SHP77 treated with DMSO at 0.1 percent for 48 hours (cell line): ENCODE results near the gene MOB2.

ENCODE experiments used
- DNase-seq: peaks from one replicate; lab custom pipeline; 2025; lab: John Stamatoyannopoulos, UW

Gene MOB2

GRCh38 chr11:1457326-1457680 lies 29.3 kb downstream of the MOB2 start:
- DNase-seq: no peak

DNA sequence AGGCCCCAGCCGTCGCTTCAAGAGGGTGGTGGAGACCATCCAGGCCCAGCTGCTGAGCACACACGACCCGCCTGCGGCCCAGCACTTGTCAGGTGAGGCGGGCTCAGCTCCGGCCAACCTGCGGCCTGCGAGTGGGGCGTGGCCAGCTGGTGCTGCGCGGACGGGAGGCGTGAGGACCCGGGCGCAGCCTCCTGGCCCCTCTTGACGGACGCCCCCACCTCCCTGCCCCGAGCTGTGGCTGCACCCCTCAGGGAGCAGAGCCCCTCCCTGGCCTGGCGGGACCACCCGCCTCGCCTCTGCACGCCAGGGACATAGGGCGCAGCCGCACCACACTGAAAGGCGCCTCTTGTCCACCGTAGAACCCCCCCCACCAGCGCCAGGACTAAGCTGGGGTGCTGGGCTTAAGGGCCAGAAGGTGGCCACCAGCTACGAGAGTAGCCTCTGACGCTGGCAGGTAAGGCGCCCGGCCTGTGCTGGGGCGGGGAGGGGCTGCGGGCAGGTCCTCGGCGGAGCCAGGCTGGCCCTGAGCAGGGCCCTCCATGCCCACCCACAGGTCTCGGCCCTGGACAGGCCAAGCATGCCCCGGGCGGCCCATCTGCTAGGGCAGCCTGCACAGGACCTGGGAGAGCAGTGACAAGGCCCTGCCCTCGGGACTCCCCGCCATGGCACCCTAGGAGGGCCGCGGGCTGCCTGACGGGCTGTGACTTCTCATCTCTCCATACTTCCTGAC lies 29.8 kb downstream of the MOB2 start:
- DNase-seq: no peak

DNA sequence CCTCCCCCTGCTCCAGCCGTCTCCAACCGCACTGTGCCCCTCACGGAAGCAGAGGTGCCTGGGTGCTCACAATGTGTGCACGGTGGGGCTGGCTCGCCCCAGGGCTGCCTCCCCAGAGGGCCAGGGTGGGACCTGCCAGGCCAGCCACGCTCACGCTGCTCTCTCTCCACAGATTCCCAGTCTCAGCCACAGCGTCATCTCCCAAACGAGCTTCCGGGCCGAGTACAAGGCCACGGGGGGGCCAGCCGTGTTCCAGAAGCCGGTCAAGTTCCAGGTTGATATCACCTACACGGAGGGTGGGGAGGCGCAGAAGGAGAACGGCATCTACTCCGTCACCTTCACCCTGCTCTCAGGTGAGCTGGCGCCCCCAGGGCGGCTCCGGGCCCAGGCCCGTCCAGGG lies 30.4 kb downstream of the MOB2 start:
- no peak for DNase-seq

GRCh38 chr11:1455763-1456060 lies 30.9 kb downstream of the MOB2 start:
- no peak for DNase-seq

DNA sequence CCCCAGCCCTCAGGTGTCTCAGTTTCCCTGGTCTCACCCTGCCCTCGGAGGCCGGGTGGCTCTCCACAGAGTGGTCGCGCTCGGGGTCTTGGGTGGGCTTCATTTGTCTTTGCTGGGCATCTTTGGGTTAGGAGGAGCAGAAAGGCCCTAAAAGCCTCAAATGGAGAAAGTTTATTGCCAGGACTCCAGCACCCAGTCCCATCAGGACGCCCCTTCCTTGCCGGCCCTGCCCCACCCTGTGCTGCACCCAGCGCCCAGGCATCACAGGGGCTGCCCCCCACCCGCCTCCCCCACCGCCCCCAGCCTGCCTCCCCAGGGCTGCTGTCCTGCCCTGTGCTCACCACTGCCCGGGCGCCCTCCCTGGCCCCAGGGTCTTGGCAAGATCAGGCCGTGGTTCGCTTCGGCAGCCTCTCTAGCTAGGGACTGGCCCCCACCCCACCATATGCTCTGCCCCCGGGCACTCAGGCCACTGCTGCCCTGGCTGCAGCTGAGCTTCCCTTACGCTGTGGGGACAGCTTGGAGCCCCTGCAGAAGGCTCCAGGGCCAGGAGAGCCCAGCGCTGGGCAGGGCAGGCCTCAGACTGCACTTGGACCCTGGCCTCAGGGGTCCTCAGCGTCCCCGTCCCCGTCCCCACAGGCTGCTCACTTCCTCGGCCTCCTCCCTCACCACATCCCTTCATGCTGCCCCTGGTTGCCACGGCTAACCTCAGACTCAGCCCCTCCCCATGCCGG lies 31.4 kb downstream of the MOB2 start:
- no peak for DNase-seq

DNA sequence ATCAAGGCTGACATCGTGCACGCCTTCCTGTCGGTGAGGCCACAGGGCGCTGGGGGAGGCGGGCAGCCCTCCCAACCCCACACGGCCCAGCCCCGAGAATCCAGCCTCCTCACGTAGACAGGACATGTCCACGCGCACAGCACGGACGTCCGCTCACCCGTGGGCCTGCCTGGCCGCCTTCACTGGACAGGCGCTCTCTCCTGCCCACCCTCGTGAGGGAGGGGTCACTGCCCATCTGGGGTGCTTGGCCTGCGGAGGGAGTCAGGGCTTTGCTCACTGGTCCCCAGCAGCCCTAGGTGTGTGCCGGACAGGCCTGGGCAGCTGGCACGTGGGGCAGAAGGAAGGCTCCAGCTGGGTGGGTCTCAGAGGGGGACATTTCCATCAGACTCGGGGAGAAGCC lies 32.0 kb downstream of the MOB2 start:
- no peak for DNase-seq

DNA sequence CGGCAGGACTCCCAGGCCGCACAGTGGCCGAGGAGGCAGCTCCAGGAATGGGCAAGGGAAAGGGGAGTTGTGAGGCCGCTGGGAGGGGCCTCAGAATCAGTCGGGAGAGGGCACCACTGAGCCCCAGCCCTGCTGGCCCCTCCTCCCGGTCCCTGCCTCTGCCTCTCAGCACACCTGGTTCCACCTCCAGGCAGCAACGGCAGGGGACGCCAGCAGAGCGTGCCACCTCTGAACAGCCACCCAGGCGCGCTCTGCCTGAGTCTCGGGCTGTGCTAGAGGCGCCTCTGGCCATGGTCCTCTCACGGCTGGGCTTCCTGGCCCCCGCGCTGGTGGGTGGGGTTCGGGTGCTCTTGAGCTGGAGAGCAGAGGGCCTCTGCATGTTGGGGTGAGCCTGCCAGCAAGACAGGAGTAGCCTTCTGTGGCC lies 33.0 kb downstream of the MOB2 start:
- no peak for DNase-seq

DNA sequence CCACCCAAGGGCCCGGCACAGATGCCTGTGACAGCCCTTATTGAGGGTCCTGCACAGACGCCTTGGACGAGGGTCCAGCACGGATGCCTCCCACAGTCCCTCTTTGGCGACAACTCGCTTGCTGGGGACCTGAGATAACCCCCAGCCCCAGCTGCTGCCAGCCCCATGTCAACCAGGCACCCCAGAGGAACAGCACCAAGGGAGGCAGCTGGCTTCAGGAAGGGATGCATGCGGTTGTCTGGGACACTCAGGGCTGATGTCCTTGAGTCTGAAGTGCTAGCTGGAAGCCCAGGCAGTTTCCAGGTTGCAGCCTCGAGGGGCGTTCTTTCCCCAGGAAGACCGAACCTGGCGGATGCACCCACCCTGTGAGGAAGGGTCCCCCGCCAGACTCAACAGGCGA lies 33.8 kb downstream of the MOB2 start:
- DNase-seq: no peak

DNA sequence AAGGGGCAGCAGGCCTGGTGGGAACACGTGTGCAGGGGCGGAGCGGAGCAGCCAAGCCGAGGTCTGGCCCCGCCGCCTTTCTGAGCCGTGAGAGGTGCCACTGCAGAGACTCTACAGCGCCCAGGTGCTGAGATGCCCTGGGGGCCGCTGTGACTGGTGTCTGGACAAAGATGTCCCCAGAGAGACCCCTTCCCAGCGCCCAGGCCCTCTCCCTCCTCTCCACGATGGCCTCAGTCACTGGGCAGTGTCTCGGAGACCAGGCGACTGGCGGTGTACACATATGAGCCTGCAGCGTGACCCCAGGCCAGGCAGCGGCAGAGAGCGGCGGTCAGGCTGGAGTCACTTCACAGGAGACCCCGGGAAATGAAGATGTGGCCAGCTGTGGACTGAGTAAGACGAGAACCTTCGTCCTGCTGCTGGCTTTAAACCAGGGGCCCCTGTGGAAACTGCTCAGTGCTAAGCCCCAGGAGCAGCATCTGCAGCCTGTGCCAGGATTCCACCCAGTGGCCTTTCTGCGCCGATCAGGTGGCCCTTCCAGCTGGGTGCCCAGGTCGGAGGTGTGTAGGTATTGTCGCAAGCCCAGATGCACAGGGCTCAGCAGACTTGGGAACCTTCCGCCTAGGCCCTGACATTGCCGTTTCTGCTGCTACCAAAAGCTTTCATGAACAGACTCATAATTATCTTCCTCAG lies 34.7 kb downstream of the MOB2 start:
- no peak for DNase-seq

DNA sequence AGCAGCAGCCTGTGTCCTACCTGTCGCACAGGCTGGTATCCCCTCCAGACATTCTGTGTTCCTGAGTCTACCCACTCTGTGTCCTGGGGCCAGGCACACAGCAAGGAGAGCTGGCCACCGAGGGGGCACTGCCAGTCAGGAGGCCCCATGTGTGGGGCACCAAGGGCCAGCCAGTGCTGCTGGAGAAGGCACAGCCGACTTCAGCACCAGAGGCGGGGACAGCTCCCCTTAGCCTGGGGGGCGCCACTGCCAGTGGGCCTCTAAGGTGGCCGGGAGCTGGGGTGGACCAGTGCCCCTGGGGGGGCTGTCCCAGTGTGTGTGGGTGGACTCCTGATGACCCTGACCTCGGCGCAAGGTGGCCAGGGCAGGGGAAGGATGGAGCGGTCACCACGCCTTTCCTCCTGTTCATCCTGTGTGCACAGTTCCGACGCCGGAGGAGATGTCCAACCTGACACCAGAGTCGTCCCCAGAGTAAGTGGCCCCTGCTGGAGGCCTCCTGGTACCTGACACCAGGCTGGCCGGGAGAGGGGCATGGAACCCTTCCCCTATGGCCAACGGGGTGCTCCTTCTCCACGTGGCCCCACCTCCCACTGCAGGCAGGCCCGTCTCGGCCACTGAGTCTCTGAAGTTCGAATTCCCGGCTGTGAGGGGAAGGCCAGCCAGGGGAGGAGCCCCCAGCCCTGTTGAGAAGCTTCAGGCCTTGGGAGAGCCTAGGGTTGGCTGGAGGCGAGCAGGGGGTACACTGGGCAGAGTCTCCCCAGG lies 35.4 kb downstream of the MOB2 start:
- DNase-seq: no peak

- DNase-seq: no peak
Observed at GRCh38 chr11:1450344-1450875, 36.2 kb downstream of the MOB2 start.

DNA sequence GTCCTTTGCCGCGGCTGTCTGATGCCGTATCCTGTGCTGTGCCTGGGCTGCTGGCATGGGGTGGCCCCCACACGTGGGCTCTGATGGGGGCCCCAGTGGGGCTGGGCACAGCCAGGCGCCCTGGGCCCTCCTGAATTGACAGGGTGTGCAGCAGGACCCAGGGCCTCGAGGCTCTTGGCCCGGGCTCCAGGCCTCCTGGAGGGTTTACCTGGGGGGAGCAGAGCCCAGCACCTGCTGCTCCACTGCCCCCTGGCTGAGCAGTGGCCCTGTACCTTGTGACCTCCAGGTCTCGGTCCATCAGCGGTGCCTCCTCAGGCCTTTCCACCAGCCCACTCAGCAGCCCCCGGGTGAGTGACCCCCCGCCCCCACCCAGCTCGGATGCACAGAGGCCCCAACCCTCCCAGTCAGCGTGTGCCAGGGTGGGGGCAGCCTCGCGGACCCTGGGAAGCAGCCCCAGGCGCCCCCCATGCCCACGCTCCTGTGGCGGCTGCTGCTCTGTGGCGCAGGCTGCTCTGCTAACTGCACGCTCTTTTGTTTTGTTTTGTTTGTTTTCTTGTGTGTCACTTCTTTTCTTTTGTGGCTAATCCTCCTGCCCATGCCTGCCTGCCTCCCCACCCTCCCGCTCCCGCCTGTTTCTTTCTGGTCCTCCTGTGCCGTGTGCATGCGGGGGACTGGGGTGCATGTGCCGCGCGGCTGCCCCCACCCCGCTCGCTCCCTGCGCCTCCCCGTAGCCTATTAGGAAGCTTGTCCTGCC lies 36.9 kb downstream of the MOB2 start:
- DNase-seq: no peak

DNA sequence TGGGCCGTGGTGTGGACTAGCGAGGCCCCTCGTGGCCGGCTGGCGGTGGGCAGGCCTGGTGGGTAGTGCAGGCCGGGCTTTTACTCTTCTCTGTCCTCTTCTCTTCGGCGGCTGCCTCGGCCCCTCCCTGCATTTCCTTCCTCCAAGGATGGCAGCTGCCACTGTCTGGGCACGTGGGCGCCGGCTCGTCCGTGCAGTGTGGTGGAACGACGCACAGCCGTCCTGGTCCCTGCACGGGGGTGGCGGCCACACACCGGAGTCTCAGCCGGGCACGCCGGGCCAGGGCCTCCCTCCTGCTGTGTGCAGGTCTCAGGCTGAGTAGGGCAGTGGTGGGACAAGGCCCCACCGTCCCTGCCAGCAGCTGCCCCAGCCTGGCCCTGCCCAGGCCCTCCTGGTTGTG lies 37.7 kb downstream of the MOB2 start:
- no peak for DNase-seq

- no peak for DNase-seq
Observed at GRCh38 chr11:1447845-1448825, 38.4 kb downstream of the MOB2 start.

GRCh38 chr11:1446623-1447022 lies 40.0 kb downstream of the MOB2 start:
- DNase-seq: no peak

- no peak for DNase-seq
Observed at GRCh38 chr11:1445741-1446445, 40.7 kb downstream of the MOB2 start.

- no peak for DNase-seq
Observed at GRCh38 chr11:1444823-1445422, 41.7 kb downstream of the MOB2 start.

GRCh38 chr11:1444321-1444720 lies 42.3 kb downstream of the MOB2 start:
- no peak for DNase-seq

DNA sequence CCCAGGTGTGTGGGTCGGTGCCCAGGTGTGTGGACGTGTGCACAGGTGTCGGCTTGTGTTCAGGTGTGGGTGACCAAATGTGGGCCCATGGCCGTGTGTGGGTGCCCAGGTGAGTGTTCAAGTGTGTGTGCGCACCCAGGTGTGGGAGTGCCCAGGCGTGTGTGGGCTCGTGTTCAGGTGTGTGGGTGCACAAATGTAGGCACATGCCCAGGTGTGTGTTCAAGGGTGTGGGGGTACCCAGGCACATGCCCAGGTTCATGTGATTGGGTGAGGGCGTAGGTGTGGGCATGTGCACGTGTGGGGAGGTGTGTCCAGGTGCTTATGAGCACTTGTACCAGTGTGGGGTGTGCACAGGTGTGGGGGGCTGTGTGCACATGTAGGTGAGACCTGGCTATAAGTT lies 42.8 kb downstream of the MOB2 start:
- no peak for DNase-seq
